ENCODE data around the gene NUDT1. TPM values are rescaled to one million over a fixed set of nuclear protein-coding genes. Genes with fewer than 3 reads are reported as not detected.
A peak's percentile ranks its signal among the peaks of the same experiment; 100 is the strongest.

The NUDT1 gene
- total RNA-seq, 1 experiment from 2014 or later, result 84.7 TPM

DNA sequence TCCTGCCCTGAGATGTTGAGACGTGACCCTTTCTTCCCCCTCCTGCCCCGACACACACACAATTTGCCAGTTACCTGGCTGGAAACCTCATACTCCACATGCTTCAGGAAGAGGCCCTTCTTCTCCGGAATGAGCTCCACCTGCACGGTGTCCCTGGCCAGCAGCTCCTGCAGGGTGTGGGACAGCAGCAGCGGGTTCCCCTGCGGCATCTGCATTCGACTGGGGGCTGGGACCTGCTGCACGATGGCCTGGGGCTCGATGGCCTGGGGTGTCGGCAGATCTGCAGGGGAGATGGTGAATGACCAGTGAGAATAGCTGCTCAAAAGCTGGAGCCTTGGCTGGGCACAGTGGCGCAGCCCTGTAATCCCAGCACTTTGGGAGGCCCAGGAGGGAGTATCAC lies 36.0 kb downstream of the NUDT1 start:
- H3K4me1 Mint-ChIP-seq, result peaks cover 11 to 19% of the 10 kb centered on the region in 2 experiments
- WGBS (ENCODE audit: extremely low coverage, insufficient read length, low lambda C conversion rate), result no CpG with 5 or more reads among the region's 11 CpGs
- Histone ChIP-seq H3K9ac (ENCODE audit: extremely low read depth, insufficient read length, low read length) (no peak overlapping the region), H3K4me1 (ENCODE audit: insufficient read depth, low read length) (no peaks in the 10 kb centered on the region), H3K79me2 (ENCODE audit: insufficient read depth, low read length) (no peaks in the 10 kb centered on the region), H3K14ac (ENCODE audit: insufficient read depth, low read length) (no peak overlapping the region), H2AFZ (ENCODE audit: low read length) (no peak overlapping the region), H4K91ac (ENCODE audit: insufficient read length, low read depth, low read length) (no peak overlapping the region), H4K8ac (replicated peaks; ENCODE audit: insufficient read length, low read depth, low read length) (no peak overlapping the region), H3K56ac (ENCODE audit: insufficient read length, low read depth, low read length) (no peak overlapping the region), H2AK5ac (ENCODE audit: insufficient read length, low read length) (no peak overlapping the region), H3K79me1 (ENCODE audit: insufficient read depth, low read depth, low read length, poor library complexity, severe bottlenecking) (no peaks in the 10 kb centered on the region), H3K9me3 (ENCODE audit: control insufficient read depth, low read depth, low read length) (no peaks in the 10 kb centered on the region), H3T11ph (ENCODE audit: low read length) (no peak overlapping the region), H2BK5ac (ENCODE audit: insufficient read length, low read length) (no peak overlapping the region), H3K23ac (ENCODE audit: insufficient read length, low read depth, low read length) (no peak overlapping the region), H3K27ac (ENCODE audit: insufficient read length, low read depth, low read length) (no peak overlapping the region), H3K23me2 (ENCODE audit: insufficient read length, low read depth, low read length, poor library complexity, severe bottlenecking) (no peaks in the 10 kb centered on the region), H2BK20ac (ENCODE audit: low read depth, low read length, poor library complexity, severe bottlenecking) (no peak overlapping the region), H2BK12ac (ENCODE audit: insufficient read length, low read depth, low read length) (no peak overlapping the region), H3K4me2 (ENCODE audit: insufficient read depth, insufficient read length, low read length) (no peak overlapping the region), H2BK120ac (ENCODE audit: low read depth, low read length, poor library complexity, severe bottlenecking) (no peak overlapping the region), H2BK15ac (ENCODE audit: low read depth, low read length) (no peak overlapping the region), H4K20me1 (ENCODE audit: control insufficient read depth, insufficient read depth, insufficient read length) (no peaks in the 10 kb centered on the region), H3K4ac (ENCODE audit: low read depth, low read length) (no peak overlapping the region), H3K18ac (ENCODE audit: insufficient read length, low read depth, low read length) (no peak overlapping the region), H3K27me3 (ENCODE audit: insufficient read depth, low read length) (no peaks in the 10 kb centered on the region), H4K5ac (ENCODE audit: insufficient read length, low read depth, low read length) (no peak overlapping the region)
- H3K27ac Mint-ChIP-seq, result peak overlapping the region in 2 of 3 experiments; percentile 2 to 74; a peak in 3 of 7 replicates
- no peaks in the 10 kb centered on the region for H3K27me3 Mint-ChIP-seq (ENCODE audit: low read depth)
- no peaks in the 10 kb centered on the region for H3K9me3 Mint-ChIP-seq
- DNase-seq, result no peak
- peaks cover 3 to 26% (median 17%) of the 10 kb centered on the region in 3 experiments; a peak in 6 of 7 replicates for H3K36me3 Mint-ChIP-seq (ENCODE audit: insufficient read depth in 1 of 3, low read depth in 3 of 3)
- no peak overlapping the region for H3K4me3 Mint-ChIP-seq
- TF ChIP-seq CTCF (conservative IDR thresholded peaks at IDR 0.05), result no peak
